NCI-H146 (cell line): ENCODE data around the gene INPP4B.

Experiments used
- DNase-seq: peaks from one replicate; lab custom pipeline; 2025; lab: John Stamatoyannopoulos, UW

INPP4B gene

DNA sequence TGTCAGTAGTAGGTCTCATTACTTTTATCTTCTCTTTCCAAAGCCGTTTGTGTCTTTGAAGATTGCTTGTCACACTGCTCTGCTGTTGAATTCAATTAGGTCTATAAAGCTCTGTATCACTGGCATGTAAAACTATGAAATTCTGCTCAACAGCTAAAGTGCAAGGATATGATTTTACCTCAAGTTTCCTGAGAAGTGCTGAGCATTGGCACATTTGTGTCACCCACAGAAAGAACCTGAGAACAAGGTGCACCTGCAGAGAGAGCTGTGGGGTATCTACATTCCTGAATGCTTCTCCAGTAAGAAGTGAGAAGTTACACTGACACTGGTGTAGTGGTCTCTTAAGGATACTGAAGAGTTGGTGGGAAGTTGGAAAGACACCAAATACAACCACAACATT, 274.0 kb downstream of the INPP4B start:
- DNase-seq: no peak

DNA sequence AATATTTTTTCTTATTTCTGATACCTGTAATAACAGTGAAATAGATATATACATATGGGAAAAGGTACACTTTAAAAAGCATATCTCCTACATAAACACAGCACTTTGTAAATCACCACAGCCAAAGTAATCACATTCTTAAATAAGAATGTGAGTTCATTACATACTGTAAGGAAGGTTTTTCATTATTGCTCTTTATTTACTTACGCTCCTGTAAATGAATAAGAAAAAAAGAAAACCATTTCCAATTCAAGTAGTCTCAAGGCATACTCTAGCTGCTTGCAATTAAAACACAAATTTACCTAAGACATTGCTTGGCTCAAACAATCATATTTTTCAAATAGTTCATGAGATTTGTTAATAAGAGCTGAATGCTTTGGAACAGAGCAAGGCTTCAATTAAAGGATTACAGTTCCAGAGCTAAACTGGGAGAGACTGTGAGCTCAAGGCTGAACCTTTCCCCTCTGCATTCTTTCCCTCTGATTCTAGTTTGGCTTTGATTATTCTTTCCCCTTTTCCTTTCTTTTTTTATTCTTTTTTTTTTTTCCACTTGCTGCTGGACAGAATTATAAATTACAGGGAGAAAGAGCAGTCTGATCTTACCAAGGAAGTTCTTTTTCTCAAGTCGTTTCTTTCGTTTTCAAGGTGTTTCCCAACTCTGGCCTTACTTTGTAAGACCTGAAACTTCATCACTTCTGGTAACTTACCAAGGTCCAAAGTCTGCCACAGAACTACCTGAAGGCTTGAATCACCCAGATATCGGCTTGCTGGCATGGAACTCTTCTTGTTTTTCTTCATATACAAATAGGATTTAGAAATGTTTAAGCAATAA, 278.3 kb downstream of the INPP4B start:
- no peak for DNase-seq

DNA sequence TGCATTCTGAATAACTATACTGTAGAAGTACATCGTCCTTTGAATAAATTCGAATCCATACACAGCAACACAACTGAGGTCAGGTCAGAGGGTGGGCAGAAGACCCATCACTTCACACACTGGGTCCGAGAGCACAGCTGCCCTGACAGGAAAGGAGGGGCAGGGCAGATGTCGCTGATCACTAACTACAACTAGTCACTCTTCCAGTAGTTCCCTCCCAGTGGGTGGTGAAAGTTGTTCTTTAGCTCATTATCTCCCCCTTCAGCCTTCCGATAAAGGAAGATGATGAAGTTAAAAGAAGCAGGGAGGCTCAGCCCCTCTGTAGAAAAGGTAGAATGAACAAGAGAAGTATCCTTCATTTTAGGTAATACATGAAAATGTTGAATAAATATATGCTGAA, 278.9 kb downstream of the INPP4B start:
- no peak for DNase-seq

DNA sequence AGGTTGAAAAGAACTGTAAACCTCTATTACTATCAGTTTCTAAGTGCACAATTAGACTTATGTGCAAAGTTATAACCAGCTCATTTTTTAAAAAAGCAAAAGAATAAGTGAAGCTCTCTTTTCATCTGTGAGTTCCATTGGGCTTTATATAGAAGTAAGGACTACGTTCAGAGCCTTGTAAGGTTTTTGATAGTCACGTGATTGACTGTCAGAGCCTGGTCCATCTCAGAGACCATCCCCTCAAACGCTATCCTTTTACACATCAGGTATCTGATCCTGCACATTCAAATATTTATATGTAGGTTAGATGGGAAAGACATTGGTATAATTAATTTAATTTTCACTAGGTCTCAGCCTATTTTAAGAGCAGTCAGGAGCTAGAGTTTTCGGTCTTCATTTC, 279.3 kb downstream of the INPP4B start:
- DNase-seq: no peak

DNA sequence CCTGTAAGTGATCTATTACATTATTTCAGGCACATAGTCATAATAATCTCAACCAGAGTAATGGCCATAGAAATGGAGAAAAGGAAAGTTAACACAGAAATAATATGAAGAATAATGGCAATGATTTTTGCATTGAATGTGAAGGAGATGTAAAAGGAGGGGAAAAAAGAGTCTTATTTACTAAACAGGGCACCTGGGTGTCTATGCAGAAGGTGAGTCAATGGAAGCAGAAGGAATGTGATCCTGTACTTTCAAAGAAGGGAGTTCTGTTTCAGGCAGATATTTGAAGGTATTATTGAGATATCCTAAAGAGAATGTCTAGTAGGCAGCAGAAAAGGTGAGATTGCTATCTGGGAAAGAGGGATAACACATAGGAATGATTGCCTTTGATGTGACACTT, 279.9 kb downstream of the INPP4B start:
- no peak for DNase-seq

DNA sequence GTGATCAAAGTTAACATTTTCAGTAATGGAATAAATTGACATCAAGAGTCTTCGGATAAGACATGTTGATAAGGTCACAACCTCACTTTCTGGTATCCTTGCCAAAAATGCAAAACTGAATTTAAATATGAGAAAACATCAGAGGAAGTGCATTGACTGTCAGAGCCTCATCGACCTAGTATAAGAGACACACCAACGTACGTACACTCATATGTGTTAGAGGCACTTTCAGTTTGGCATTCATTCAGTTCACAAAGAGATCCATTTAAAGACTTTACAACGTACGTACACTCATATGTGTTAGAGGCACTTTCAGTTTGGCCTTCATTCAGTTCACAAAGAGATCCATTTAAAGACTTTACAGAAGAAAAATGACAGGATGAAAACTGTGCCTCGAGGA, 280.3 kb downstream of the INPP4B start:
- no peak for DNase-seq

DNA sequence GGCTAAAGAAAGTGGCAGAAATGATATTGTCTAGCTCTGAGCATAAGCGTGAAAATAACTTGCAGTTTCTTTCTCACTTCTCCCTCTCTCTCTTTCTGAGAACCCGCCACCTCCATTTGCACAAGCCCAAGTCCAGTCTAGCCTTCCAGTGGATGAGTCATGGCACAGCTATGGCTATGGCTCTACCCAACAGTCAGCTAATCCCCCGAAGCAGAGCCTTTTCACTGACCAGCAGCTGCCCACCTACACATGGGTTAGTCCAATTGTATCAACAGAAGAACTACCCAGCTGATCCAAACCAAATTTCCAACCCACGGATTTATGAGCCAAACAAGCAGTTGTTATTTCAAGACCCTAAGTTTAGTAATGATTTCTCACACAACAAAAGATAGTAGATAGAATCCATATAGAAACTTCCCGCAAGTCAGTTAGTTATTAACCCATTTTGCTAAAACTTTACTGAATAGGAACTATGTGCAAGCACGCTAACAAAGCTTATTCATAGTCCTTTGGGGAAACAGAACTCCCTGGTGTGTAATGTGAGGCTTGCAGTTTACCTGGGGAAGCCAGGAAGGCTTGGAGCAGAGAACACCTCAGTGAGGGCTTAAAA, 282.3 kb downstream of the INPP4B start:
- no peak for DNase-seq

DNA sequence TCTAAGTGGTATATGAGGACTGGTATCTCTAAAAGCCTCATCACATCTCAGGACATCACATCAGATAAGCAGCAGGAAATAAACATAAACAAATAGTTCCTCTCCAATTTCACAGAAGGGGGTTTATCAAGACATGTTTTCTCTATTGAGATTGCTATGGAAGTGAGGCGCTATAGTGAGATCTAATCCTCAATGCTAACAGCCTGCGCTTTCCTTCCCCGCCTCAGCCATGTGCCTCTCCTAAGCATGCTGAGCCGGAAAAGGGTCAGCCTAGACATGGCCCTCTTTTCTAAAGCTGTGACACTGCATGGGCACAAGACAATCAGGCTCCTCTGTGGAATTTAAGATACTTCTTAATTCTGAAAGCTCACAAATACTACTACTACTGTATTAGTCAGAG, 286.1 kb downstream of the INPP4B start:
- DNase-seq: no peak

DNA sequence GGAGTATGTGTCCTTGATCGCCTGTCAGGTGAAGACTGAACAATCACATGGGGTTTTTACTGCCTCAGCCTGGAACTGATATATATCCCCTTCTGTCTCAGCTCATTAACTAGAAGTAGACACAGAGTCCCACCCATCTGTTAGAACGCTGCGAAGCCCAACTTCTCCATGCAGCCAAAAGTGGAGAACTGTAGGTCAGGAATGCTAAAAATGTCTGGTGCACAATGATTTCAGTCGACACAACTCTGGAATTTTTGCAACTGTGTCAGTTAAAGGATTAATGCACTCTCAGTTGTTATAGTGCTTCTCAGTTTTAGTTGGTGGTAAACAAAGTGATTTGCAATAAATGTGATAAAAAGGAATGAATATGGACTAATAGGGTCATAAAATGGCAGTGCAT, 287.2 kb downstream of the INPP4B start:
- no peak for DNase-seq

DNA sequence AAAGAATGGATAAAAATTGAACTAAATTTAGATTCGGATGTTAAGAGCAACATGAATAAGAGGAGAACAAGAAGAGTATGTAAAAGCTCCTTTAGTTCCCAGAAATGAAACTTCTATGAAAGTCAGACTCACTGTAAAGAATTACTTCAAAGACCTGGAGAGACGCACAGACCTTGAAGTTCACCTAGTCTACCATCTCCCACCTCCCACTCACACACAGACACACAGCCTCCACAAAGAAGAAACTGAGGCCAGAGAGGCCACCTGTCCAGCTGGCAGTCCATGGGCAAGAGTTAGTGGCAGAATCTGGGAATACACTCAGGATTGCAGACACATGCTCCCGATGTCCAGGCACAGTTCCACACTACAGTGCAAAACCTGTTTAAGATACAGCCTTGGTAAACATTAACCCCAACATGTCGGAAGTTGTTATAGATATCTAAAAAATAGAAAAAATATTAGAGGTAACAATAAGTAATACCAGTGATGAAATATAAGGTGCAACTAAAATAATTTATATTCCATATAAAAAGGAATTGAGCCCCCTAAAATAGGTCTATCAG, 288.8 kb downstream of the INPP4B start:
- no peak for DNase-seq

DNA sequence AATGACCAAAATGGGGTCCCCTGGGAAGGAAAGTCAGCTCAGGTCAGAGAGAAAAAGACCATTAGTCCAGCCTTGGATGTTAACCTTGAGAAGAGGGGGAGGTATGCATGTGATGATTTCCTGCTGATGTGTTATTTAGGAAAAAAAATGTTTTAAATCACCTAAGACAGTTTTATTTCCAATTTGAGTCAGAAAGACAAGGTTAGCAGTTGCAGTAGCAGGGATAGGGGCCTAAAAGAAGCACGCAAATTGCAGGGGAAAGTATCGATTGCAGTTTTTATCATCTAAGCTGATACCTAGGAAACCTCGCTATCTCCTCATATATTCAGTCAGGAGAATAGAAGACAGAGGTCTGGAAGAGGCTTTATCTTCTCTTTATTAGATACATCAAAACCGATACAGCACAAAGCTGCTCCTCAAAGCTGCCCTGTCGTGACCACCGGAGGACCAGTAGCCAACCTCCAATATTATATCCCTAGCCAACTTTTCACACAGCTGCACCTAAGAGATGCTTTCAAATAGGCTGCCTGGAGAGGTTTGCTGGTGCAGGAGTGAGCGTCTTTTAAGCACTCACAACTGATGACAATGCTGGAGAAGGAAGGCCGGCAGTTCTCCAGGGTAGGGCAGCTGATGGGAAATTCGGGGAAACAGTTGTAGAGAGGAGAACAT, 289.4 kb downstream of the INPP4B start:
- no peak for DNase-seq

DNA sequence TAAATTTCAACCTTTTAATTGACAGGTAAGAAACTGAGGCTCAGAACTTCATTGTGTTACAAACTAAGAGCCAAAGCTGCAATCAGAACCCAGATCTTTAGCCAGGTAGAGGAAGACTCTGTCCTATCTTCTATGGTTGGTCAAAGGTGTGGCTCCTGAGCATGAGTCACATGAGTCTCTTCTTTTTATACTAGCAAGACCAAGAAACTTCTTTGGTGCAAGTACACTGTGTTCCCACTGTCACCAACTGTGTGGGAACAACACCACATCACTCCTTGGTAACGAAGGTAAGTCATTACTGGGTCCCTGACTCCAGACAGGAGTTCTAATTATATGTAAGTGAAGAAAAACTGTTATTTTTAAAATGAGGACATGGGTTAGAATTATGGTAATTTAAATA, 290.1 kb downstream of the INPP4B start:
- no peak for DNase-seq

DNA sequence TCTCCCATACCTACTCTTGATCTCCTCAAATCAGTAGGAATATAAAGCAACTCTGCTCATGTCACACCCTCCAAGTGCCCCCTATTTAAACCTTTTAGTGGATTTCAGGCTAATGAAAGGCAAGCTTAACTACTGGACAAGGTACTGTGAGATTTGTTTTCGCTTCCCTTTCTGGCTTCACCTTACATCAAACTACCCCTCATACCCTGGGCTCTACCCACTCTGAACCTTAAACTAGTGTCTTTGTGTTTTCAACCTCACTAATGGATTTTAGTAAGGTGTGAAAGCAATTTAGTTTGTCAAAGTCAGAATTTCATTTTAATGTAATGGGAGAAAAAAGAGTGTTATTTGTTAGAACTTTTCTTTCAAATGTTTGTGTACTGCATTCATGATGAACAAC, 291.7 kb downstream of the INPP4B start:
- no peak for DNase-seq

DNA sequence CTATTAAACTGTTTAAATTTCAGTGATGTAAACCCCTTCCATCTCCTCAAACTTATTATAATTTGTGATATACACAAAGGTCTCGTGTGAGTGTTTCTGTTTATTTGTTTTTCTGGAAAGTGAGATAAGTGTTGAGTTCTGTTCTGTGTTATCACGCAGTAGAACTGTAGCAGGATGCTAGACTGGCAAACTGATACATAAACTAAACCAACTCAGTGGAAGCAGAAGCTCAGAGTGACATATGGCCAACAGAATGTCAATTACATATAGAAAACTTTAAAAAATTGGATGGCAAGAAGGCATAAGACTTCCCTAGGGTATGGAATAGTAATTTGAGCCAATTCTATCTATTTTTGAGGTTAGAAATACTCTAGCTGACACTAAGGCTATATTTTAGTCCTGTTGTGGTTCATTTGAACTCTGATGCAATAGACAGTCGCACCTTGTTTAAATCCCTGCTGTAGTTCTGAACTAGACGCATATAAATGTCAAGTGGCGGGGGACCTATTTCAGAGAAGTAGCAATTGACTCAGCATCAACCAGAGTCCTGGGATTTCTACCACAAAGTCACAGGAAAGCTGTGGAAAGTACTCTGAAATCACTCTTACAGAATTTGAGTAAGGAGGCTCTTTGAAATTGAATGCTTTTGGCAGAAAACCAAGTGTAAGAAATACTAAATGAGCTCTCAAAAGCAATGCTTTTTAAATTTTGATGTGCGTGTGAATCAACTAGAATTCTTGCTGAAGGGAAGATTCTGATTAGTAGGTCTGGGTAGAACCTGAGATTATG, 294.4 kb downstream of the INPP4B start:
- no peak for DNase-seq

DNA sequence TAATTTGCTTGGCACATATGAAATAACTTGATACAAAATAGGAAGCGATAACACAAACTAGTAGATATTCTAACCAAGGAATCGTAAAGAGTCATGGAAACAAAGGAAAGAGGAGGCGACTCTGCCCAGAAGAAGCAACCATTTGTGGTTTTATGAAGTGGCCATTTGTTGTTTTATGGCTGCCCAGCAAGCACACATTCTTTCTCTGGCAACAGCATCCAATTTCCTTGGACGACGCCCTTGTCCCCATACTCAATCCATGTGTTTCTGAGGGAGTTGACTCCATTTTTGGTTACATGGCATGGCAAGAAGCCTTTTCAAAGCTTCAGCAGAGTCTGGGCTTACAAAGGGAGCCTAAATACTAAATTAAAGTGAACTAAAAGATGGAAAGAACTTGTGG, 295.1 kb downstream of the INPP4B start:
- no peak for DNase-seq

DNA sequence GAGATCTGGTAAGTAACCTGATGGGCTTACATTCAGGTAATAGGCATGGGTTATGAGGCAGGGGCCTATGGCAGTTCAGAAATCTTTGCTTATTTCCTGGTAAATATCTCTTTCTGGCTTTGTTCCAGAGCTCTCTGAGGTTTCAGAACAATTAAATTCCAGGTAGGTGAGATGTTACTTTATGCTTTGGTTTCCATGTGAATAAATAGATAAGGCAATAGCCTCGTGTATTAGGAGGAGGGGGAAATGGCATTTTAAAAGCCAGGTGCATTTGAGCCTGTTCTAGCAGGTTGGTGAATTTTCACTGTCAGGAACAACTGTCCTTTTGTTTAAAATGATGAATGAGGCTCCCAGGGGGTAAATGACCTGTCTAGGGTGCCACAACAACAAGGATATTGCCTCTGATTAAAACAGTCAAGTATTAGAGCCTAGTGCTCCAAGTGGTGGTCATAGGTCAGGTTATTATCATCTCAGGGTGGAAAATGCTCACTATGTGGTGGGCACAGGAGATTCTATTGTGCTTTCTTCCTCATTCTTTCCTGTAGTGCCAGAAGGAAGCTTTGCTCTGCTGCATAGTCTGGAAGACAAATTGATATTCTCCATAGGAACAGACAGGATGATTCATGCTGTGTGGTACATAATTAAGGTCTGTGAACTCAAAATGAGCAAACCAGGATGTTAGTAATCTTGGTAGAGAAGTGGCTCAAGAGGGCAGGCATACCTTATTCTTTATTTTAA, 296.2 kb downstream of the INPP4B start:
- peak; percentile 46 for DNase-seq

DNA sequence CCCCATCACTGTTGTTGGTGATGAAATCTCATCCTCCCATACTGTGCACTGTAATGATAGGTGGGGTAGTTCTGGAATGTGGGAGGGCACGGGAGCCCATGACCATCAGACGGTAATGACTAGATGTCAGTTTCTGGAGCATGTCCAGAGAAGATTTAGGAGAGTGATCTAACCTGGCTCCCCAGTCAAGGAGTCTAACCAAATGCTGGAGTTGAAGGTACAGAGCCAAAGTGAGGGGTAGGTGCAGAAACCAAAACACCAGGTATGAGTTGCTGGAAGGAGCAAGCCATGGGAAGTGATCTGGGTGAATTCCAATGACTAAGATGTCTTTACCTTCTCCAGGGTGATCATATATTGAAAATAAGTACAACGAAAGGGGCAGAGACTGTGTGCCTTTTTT, 296.9 kb downstream of the INPP4B start:
- DNase-seq: no peak

DNA sequence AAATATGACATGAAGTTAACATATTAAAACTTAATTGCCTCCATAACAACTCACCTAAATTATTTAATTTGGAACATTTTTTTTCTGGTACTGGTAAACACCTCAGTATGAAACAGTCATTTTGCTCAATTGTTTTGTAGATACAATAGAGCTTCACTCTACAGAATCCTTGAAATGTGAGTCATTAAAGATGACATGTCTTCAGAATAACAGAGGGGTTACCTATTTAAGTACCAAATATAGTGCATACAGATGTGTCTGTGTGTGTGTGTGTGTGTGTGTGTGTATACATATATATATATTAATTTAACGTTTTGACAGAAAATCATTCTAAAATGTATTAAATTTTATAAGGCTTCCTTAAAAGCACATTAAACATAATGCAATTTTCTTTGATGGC, 297.6 kb downstream of the INPP4B start:
- no peak for DNase-seq

DNA sequence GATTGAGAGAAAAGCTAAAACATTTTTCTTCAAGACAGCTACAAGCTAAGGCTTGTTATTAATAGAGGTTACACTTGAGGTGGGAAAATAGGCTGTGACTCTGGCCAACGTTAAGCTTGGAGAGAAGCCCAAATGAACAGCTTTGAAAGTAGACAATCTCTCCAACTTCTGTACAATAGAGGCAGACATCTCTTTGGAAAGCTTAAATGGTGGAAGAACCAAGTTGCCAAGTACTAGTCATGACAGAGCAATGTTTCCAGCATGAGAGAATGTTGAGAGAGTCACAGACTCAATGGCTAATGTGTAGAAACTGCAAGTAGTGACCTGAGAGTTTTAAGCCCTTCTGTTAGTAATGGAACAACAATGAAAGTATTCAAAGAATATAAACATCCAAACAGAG, 298.1 kb downstream of the INPP4B start:
- DNase-seq: no peak

DNA sequence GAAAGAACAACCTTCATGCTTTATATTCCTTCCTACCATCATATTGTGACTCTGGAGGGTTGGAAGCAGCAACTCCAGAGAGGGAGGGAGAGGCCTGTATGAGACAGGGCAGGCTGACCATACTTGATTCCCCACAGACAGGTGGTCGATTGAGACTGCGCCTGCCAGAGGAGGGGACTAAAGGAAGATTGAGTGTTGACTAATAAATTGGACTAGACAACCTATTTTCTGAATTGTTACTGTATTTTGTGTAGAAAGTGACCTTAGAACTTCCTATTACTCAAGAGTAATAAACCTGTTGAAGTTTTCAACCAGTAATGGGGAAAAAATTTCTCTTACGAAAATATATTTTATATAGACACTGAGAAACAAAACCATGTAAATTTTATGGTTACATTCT, 301.5 kb downstream of the INPP4B start:
- DNase-seq: no peak

DNA sequence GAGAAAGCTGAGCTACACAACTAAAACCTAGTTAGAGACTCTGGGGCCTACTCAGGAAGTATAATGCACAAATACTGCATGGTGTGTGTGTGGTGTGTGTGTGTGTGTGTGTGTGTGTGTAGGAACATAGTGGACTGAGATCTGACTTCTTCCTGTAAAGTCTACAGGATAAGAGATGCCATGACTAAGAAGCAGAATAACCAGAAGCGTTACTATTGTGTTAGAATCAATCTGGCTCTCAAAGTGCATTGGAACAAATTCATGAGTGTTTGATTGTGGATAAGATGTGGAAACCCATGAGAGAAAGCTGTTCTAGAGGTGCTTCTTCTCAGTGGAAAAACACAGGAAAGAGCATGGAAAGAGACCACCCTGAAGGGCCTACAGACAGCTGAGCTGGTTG, 302.1 kb downstream of the INPP4B start:
- no peak for DNase-seq

DNA sequence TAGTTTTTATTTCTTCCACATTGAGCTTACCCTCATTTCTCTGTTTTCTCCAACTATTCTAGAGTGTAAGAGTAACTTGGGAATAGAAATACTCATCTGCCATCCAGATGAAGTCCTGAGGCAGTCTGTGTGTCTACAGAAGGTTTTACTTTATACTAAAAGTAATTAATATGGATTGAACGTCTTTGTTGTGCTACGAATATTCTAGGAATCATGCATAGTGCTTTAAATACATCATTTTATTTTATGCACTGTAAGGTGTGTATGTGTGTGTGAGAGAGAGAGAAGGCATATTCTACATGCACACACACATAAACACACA, 305.7 kb downstream of the INPP4B start:
- no peak for DNase-seq
